GM12865 (cell line): ENCODE results near the gene PTK6.

Experiments
- DNase-seq: peaks from one replicate; pipeline ENCODE4 v3.0.0; 2010; ENCODE audit warnings: low read depth
- H3K4me3 ChIP-seq: 2 replicates; pipeline ENCODE4 v1.5.1; 2011; ENCODE audit warnings: mild to moderate bottlenecking, low read depth, low read length, control low read depth
- CTCF ChIP-seq: IDR thresholded peaks from 2 replicates; pipeline ENCODE4 v1.5.1; 2011; ENCODE audit warnings: low read length, control low read depth, low read depth, inconsistent platforms; ENCODE audit not compliant: insufficient read depth; ENCODE audit errors: missing control alignments

PTK6 gene

GRCh38 chr20:63547725-63548480 lies 10.7 kb upstream of the PTK6 start, which contains the start of gene SRMS:
TSS of gene SRMS (minus strand) at chr20:63547749. CDS start at chr20:63547463, 286 bp downstream.
- DNase-seq = no peak
- no peak for TF ChIP-seq CTCF
- no peak within 1 kb of the TSS for H3K4me3 ChIP-seq

GRCh38 chr20:63546956-63547724 lies 10.0 kb upstream of the PTK6 start:
- no peak for TF ChIP-seq CTCF
- H3K4me3 ChIP-seq = no peak overlapping the region
- no peak for DNase-seq

- no peak for TF ChIP-seq CTCF
- H3K4me3 ChIP-seq = no peak overlapping the region
- no peak for DNase-seq
These were observed 9.2 kb upstream of the PTK6 start for GRCh38 chr20:63546256-63546955.

GRCh38 chr20:63545814-63546213 lies 8.6 kb upstream of the PTK6 start:
- no peak for DNase-seq
- no peak overlapping the region for H3K4me3 ChIP-seq
- no peak for TF ChIP-seq CTCF

- no peak for DNase-seq
- H3K4me3 ChIP-seq = no peak overlapping the region
- no peak for TF ChIP-seq CTCF
These were observed 7.9 kb upstream of the PTK6 start for GRCh38 chr20:63544958-63545516.

GRCh38 chr20:63544241-63544957 lies 7.2 kb upstream of the PTK6 start:
- H3K4me3 ChIP-seq = no peak overlapping the region
- DNase-seq = no peak
- no peak for TF ChIP-seq CTCF
